ENCODE data around the gene GPR18.
"Not testable (repeated sequence)": the region's sequence is repeated elsewhere in the genome, so short reads cannot be mapped to it uniquely, and the experiment has no call there.

Gene GPR18

DNA sequence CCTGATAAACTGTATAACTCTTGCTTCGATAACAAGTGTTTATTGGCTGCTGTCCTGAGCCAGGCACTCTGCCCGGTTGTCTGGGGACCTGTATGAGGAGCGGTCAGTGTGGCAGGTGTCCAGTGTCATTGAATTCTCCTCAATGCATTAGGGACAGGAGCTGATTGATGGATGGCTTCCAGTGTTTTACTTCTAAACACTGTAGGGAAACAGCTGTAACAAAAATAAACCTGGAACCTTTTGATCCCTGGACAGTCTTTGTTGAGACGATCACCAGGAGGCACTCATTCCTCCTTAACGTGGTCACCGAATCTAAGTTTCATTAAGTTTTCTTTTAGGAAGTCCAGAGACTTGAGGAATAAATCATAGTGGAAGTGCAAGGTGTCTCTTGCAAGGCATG, 39.6 kb downstream of the GPR18 start:
- peaks cover 19% of the 10 kb centered on the region for H3K4me1 ChIP-seq (ENCODE audit: control insufficient read depth, insufficient read depth, low read length)
- no peaks in the 10 kb centered on the region for H3K27me3 ChIP-seq (ENCODE audit: control insufficient read depth, insufficient read depth, low read length)
- H3K9ac ChIP-seq (ENCODE audit: low read length): no peak overlapping the region
- peaks cover 6% of the 10 kb centered on the region; the same call in 1 of the 2 replicates for H3K36me3 ChIP-seq (ENCODE audit: control insufficient read depth, insufficient read depth, low read length)
- no peak overlapping the region for H3K4me3 ChIP-seq (ENCODE audit: low read depth, low read length)
- no peak overlapping the region for H3K27ac ChIP-seq (ENCODE audit: low read depth, low read length)
- H3K9me3 ChIP-seq (ENCODE audit: control insufficient read depth, insufficient read depth, low read depth, low read length): no peaks in the 10 kb centered on the region

DNA sequence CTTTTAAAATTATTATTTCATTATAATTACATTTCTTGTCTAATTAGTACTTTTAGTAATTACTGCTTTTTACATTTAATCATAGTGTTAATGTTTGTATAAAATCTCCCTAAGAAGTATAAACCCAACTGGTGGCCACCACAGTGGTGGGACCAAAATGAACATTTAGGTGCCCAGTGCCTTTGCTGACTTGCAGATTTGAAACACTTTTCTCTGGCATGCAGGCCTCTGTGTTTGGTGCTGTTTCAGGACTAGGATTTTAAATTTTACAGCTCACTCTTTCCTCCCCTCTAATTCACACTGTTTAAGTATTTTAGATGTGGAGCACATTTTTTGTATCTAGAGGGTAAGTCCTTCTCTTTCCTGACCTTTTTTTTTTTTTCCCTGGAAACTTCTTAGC, 40.1 kb downstream of the GPR18 start:
- Histone ChIP-seq H3K27ac (ENCODE audit: low read depth, low read length) (no peak overlapping the region), H3K4me3 (ENCODE audit: low read depth, low read length) (no peak overlapping the region), H3K9ac (ENCODE audit: low read length) (no peak overlapping the region), H3K4me1 (ENCODE audit: control insufficient read depth, insufficient read depth, low read length) (peaks cover 19% of the 10 kb centered on the region), H3K36me3 (ENCODE audit: control insufficient read depth, insufficient read depth, low read length) (peaks cover 6% of the 10 kb centered on the region; the same call in 1 of the 2 replicates), H3K9me3 (ENCODE audit: control insufficient read depth, insufficient read depth, low read depth, low read length) (no peaks in the 10 kb centered on the region), H3K27me3 (ENCODE audit: control insufficient read depth, insufficient read depth, low read length) (no peaks in the 10 kb centered on the region)

DNA sequence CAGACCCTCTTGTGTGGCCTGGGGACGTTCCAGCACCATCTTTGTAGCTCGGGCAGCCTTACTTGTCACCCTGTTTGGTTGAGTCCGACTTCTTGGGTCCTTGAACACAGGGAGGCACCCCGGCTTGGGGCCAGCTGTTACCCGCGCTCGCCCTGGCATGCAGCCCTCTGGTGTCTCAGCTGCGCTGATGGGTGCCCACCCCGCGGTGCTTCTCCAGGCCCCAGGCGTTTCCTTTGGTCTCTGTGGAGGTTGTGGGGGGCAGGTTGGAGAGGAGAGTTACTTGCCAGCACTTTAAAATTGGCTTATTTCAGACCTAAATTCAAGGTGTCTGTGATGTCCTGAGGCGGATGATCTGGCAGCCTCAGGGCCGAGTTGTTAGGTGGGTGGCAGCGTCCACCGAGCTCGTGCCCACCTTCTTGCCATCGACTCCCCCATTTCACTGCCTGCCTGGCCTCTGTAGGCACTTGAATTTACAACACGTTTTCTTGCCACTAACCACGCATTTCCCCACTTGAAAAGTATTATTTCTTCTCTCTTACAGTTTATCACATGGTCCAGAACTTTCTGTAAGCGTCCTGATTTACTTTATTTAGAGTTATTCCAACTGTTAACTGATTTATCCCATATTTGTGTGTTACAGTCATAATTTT, 40.6 kb downstream of the GPR18 start:
- Histone ChIP-seq H3K27ac (ENCODE audit: low read depth, low read length) (no peak overlapping the region), H3K4me1 (ENCODE audit: control insufficient read depth, insufficient read depth, low read length) (peaks cover 19% of the 10 kb centered on the region)

GRCh38 chr13:99215184-99215830, 42.9 kb downstream of the GPR18 start:
- peaks cover 19% of the 10 kb centered on the region for H3K4me1 ChIP-seq (ENCODE audit: control insufficient read depth, insufficient read depth, low read length)
- H3K9me3 ChIP-seq (ENCODE audit: control insufficient read depth, insufficient read depth, low read depth, low read length): no peaks in the 10 kb centered on the region
- no peak overlapping the region for H3K9ac ChIP-seq (ENCODE audit: low read length)
- no peak overlapping the region for H3K27ac ChIP-seq (ENCODE audit: low read depth, low read length)
- H3K36me3 ChIP-seq (ENCODE audit: control insufficient read depth, insufficient read depth, low read length): no peaks in the 10 kb centered on the region; the same call in 1 of the 2 replicates
- no peaks in the 10 kb centered on the region for H3K27me3 ChIP-seq (ENCODE audit: control insufficient read depth, insufficient read depth, low read length)
- no peak overlapping the region for H3K4me3 ChIP-seq (ENCODE audit: low read depth, low read length)

More for the DNA sequence above, 40.6 kb downstream of the GPR18 start:
- Histone ChIP-seq H3K27me3 (ENCODE audit: control insufficient read depth, insufficient read depth, low read length) (no peaks in the 10 kb centered on the region), H3K4me3 (ENCODE audit: low read depth, low read length) (no peak overlapping the region), H3K36me3 (ENCODE audit: control insufficient read depth, insufficient read depth, low read length) (peaks cover 6% of the 10 kb centered on the region; the same call in 1 of the 2 replicates), H3K9me3 (ENCODE audit: control insufficient read depth, insufficient read depth, low read depth, low read length) (no peaks in the 10 kb centered on the region), H3K9ac (ENCODE audit: low read length) (no peak overlapping the region)

GRCh38 chr13:99214731-99215130, 43.4 kb downstream of the GPR18 start:
- H3K27me3 ChIP-seq (ENCODE audit: control insufficient read depth, insufficient read depth, low read length): no peaks in the 10 kb centered on the region
- peaks cover 19% of the 10 kb centered on the region for H3K4me1 ChIP-seq (ENCODE audit: control insufficient read depth, insufficient read depth, low read length)
- H3K27ac ChIP-seq (ENCODE audit: low read depth, low read length): no peak overlapping the region
- H3K9me3 ChIP-seq (ENCODE audit: control insufficient read depth, insufficient read depth, low read depth, low read length): no peaks in the 10 kb centered on the region
- no peak overlapping the region for H3K4me3 ChIP-seq (ENCODE audit: low read depth, low read length)
- no peaks in the 10 kb centered on the region; the same call in 1 of the 2 replicates for H3K36me3 ChIP-seq (ENCODE audit: control insufficient read depth, insufficient read depth, low read length)
- no peak overlapping the region for H3K9ac ChIP-seq (ENCODE audit: low read length)

GRCh38 chr13:99214232-99214631, 43.9 kb downstream of the GPR18 start:
- Histone ChIP-seq H3K27me3 (ENCODE audit: control insufficient read depth, insufficient read depth, low read length) (no peaks in the 10 kb centered on the region), H3K4me3 (ENCODE audit: low read depth, low read length) (no peak overlapping the region), H3K4me1 (ENCODE audit: control insufficient read depth, insufficient read depth, low read length) (peaks cover 20% of the 10 kb centered on the region), H3K9me3 (ENCODE audit: control insufficient read depth, insufficient read depth, low read depth, low read length) (no peaks in the 10 kb centered on the region), H3K9ac (ENCODE audit: low read length) (no peak overlapping the region), H3K27ac (ENCODE audit: low read depth, low read length) (no peak overlapping the region), H3K36me3 (ENCODE audit: control insufficient read depth, insufficient read depth, low read length) (no peaks in the 10 kb centered on the region; the same call in 1 of the 2 replicates)

GRCh38 chr13:99211421-99212035, 46.7 kb downstream of the GPR18 start:
- Histone ChIP-seq H3K27ac (ENCODE audit: low read depth, low read length) (no peak overlapping the region), H3K27me3 (ENCODE audit: control insufficient read depth, insufficient read depth, low read length) (no peaks in the 10 kb centered on the region), H3K4me1 (ENCODE audit: control insufficient read depth, insufficient read depth, low read length) (peaks cover 24% of the 10 kb centered on the region), H3K9me3 (ENCODE audit: control insufficient read depth, insufficient read depth, low read depth, low read length) (no peaks in the 10 kb centered on the region), H3K36me3 (ENCODE audit: control insufficient read depth, insufficient read depth, low read length) (peaks cover 6% of the 10 kb centered on the region), H3K9ac (ENCODE audit: low read length) (no peak overlapping the region), H3K4me3 (ENCODE audit: low read depth, low read length) (no peak overlapping the region)

- H3K27me3 ChIP-seq (ENCODE audit: control insufficient read depth, insufficient read depth, low read length); H3K9me3 ChIP-seq (ENCODE audit: control insufficient read depth, insufficient read depth, low read depth, low read length); H3K27ac ChIP-seq (ENCODE audit: low read depth, low read length); H3K9ac ChIP-seq (ENCODE audit: low read length); H3K4me3 ChIP-seq (ENCODE audit: low read depth, low read length): not testable (repeated sequence)
- Histone ChIP-seq H3K36me3 (ENCODE audit: control insufficient read depth, insufficient read depth, low read length) (peaks cover 14% of the 10 kb centered on the region), H3K4me1 (ENCODE audit: control insufficient read depth, insufficient read depth, low read length) (peaks cover 24% of the 10 kb centered on the region)
Measured at GRCh38 chr13:99210627-99211026, 47.6 kb downstream of the GPR18 start.

- no peak overlapping the region for H3K9ac ChIP-seq (ENCODE audit: low read length)
- H3K27me3 ChIP-seq (ENCODE audit: control insufficient read depth, insufficient read depth, low read length): no peaks in the 10 kb centered on the region
- H3K36me3 ChIP-seq (ENCODE audit: control insufficient read depth, insufficient read depth, low read length): peaks cover 14% of the 10 kb centered on the region
- no peak overlapping the region for H3K27ac ChIP-seq (ENCODE audit: low read depth, low read length)
- no peaks in the 10 kb centered on the region for H3K9me3 ChIP-seq (ENCODE audit: control insufficient read depth, insufficient read depth, low read depth, low read length)
- peaks cover 15% of the 10 kb centered on the region for H3K4me1 ChIP-seq (ENCODE audit: control insufficient read depth, insufficient read depth, low read length)
- H3K4me3 ChIP-seq (ENCODE audit: low read depth, low read length): no peak overlapping the region
Measured at GRCh38 chr13:99208845-99209527, 49.2 kb downstream of the GPR18 start.

DNA sequence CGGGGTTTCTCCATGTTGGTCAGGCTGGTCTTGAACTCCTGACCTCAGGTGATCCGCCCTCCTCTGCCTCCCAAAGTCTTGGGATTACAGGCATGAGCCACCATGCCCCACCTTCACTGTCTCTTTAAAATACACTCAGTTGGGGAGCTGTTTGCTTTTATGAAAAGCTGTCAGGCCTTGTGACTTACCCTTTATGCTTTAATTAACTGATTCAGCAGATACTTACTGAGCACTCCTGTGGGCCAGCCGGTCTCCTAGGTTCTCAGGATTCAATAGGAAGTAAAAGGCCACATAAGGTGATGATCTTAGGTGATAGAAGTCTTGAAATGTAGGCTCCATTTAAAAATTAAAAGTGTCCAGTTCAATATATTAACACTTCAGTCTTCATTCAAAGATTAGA, 50.0 kb downstream of the GPR18 start:
- Histone ChIP-seq H3K4me1 (ENCODE audit: control insufficient read depth, insufficient read depth, low read length) (peaks cover 19% of the 10 kb centered on the region), H3K4me3 (ENCODE audit: low read depth, low read length) (no peak overlapping the region), H3K9me3 (ENCODE audit: control insufficient read depth, insufficient read depth, low read depth, low read length) (no peaks in the 10 kb centered on the region), H3K27me3 (ENCODE audit: control insufficient read depth, insufficient read depth, low read length) (no peaks in the 10 kb centered on the region), H3K36me3 (ENCODE audit: control insufficient read depth, insufficient read depth, low read length) (peaks cover 19% of the 10 kb centered on the region), H3K9ac (ENCODE audit: low read length) (no peak overlapping the region), H3K27ac (ENCODE audit: low read depth, low read length) (no peak overlapping the region)

DNA sequence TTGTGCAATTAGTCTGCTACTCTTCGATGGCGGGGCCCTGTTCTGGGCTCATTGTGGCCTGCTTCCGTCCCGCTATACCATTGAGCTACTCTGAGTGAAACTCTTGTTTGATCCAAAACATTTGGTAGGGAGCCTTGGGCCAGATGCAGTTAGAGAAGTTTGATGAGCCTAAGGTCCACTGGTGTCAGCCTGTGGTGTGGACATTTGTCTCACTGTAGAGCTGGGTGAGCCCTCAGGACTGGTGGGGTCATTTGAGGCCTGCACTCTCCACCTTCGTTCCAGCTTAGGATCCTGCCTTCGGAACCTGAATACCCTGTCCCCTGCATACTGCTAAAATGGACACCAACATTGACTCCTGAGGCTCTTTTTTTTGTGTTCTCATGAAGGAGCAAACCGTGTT, 50.7 kb downstream of the GPR18 start:
- H3K4me1 ChIP-seq (ENCODE audit: control insufficient read depth, insufficient read depth, low read length): peaks cover 20% of the 10 kb centered on the region
- H3K9ac ChIP-seq (ENCODE audit: low read length): no peak overlapping the region
- H3K36me3 ChIP-seq (ENCODE audit: control insufficient read depth, insufficient read depth, low read length): peaks cover 19% of the 10 kb centered on the region
- H3K9me3 ChIP-seq (ENCODE audit: control insufficient read depth, insufficient read depth, low read depth, low read length): no peaks in the 10 kb centered on the region
- no peak overlapping the region for H3K27ac ChIP-seq (ENCODE audit: low read depth, low read length)
- H3K27me3 ChIP-seq (ENCODE audit: control insufficient read depth, insufficient read depth, low read length): no peaks in the 10 kb centered on the region
- no peak overlapping the region for H3K4me3 ChIP-seq (ENCODE audit: low read depth, low read length)

All from HUES6 (cell line).